Mesenchymal stem cell (in vitro differentiated cells and primary cell): ENCODE results near the gene PJA2.

Experiments
- DNase-seq: peaks from one replicate; pipeline ENCODE4 v3.0.0-alpha.2; 2013
- H2AFZ ChIP-seq: one replicate; pipeline ENCODE4 v1.6.1; 2013; ENCODE audit warnings: low read depth, mild to moderate bottlenecking, control low read depth, inconsistent platforms, low read length, moderate library complexity
- H2AK5ac ChIP-seq: 2 replicates; pipeline ENCODE4 v1.6.1; 2013; ENCODE audit warnings: low read length, moderate library complexity, mild to moderate bottlenecking, inconsistent platforms; ENCODE audit not compliant: severe bottlenecking
- H2BK120ac ChIP-seq: one replicate; pipeline ENCODE4 v1.6.1; 2013; ENCODE audit warnings: low read depth, mild to moderate bottlenecking, inconsistent platforms, low read length, moderate library complexity
- H2BK12ac ChIP-seq, 2 experiments: one replicate each; pipeline ENCODE4 v1.6.1; 2013; ENCODE audit warnings: inconsistent platforms in 2 of 2, low read length in 2 of 2, mild to moderate bottlenecking in 2 of 2, moderate library complexity in 2 of 2, control low read depth in 1 of 2
- H2BK15ac ChIP-seq: one replicate; pipeline ENCODE4 v1.6.1; 2013; ENCODE audit warnings: mild to moderate bottlenecking, low read depth, inconsistent platforms; ENCODE audit not compliant: poor library complexity, severe bottlenecking
- H2BK5ac ChIP-seq: 2 replicates; pipeline ENCODE4 v1.6.1; 2013; ENCODE audit warnings: low read depth, mild to moderate bottlenecking, low read length, control low read depth, inconsistent platforms; ENCODE audit not compliant: poor library complexity, severe bottlenecking
- H3K14ac ChIP-seq, 2 experiments: one replicate each; pipeline ENCODE4 v1.6.1; 2013; ENCODE audit warnings: inconsistent platforms in 2 of 2, low read length in 2 of 2, control low read depth in 1 of 2, mild to moderate bottlenecking in 1 of 2, moderate library complexity in 1 of 2
- H3K18ac ChIP-seq, 2 experiments: one replicate each; pipeline ENCODE4 v1.6.1; 2013; ENCODE audit warnings: inconsistent platforms in 2 of 2, low read length in 2 of 2, control low read depth in 1 of 2, low read depth in 1 of 2, mild to moderate bottlenecking in 1 of 2
- H3K23ac ChIP-seq, 2 experiments: one replicate each; pipeline ENCODE4 v1.6.1; 2013; ENCODE audit warnings: inconsistent platforms in 2 of 2, low read length in 2 of 2, mild to moderate bottlenecking in 2 of 2, moderate library complexity in 2 of 2, control low read depth in 1 of 2
- H3K27ac ChIP-seq: 2 replicates; pipeline ENCODE4 v1.5.1; 2013; ENCODE audit warnings: mild to moderate bottlenecking, moderate library complexity, low read length, control low read depth, inconsistent platforms; ENCODE audit not compliant: poor library complexity, severe bottlenecking
- H3K27me3 ChIP-seq, 2 experiments: 2 replicates each; pipeline versions ENCODE4 v1.6.1 to v1.7.0; 2013; ENCODE audit warnings: low read length in 2 of 2, mild to moderate bottlenecking in 2 of 2, moderate library complexity in 2 of 2, control low read depth in 1 of 2, inconsistent platforms in 1 of 2; ENCODE audit not compliant: control insufficient read depth in 1 of 2, insufficient read depth in 1 of 2
- H3K36me3 ChIP-seq, 2 experiments: 2 replicates each; pipeline versions ENCODE4 v1.6.1 to v1.7.0; 2013; ENCODE audit warnings: low read length in 2 of 2, control low read depth in 1 of 2, inconsistent platforms in 1 of 2, low read depth in 1 of 2, mild to moderate bottlenecking in 1 of 2; ENCODE audit not compliant: insufficient read depth in 2 of 2, control insufficient read depth in 1 of 2
- H3K4ac ChIP-seq, 2 experiments: one replicate each; pipeline ENCODE4 v1.6.1; 2013; ENCODE audit warnings: inconsistent platforms in 2 of 2, low read length in 2 of 2, mild to moderate bottlenecking in 2 of 2, moderate library complexity in 2 of 2, control low read depth in 1 of 2, low read depth in 1 of 2
- H3K4me1 ChIP-seq: 2 replicates; pipeline ENCODE4 v1.6.1; 2013; ENCODE audit warnings: low read depth, low read length, control low read depth; ENCODE audit not compliant: control insufficient read depth, insufficient read depth
- H3K4me2 ChIP-seq: 2 replicates; pipeline ENCODE4 v1.6.1; 2013; ENCODE audit warnings: low read length, mild to moderate bottlenecking, inconsistent platforms; ENCODE audit not compliant: poor library complexity, severe bottlenecking
- H3K4me3 ChIP-seq, 2 experiments: 2 replicates each; pipeline versions ENCODE4 v1.5.1 to v1.7.0; 2013; ENCODE audit warnings: low read length in 2 of 2, mild to moderate bottlenecking in 2 of 2, control low read depth in 1 of 2, low read depth in 1 of 2; ENCODE audit not compliant: insufficient read depth in 1 of 2
- H3K79me1 ChIP-seq: replicated peaks from 2 replicates; pipeline ENCODE4 v1.6.1; 2013; ENCODE audit warnings: mild to moderate bottlenecking, control low read depth, low read length, inconsistent platforms; ENCODE audit not compliant: poor library complexity, severe bottlenecking
- H3K9ac ChIP-seq: 2 replicates; pipeline ENCODE4 v1.7.0; 2013; ENCODE audit warnings: mild to moderate bottlenecking, low read length, moderate library complexity
- H3K9me3 ChIP-seq: 2 replicates; pipeline ENCODE4 v1.7.0; 2013; ENCODE audit warnings: mild to moderate bottlenecking, low read length; ENCODE audit not compliant: control insufficient read depth
- H4K8ac ChIP-seq: one replicate; pipeline ENCODE4 v1.6.1; 2013; ENCODE audit warnings: inconsistent platforms, mild to moderate bottlenecking, low read length, moderate library complexity
- H4K91ac ChIP-seq: one replicate; pipeline ENCODE4 v1.6.1; 2013; ENCODE audit warnings: mild to moderate bottlenecking, low read length, inconsistent platforms
- whole genome bisulfite sequencing: methylation state at CpG from one replicate; pipeline ENCODE4 v1.1.7; 2013; ENCODE audit warnings: mixed read lengths; 5-methylcytosine and 5-hydroxymethylcytosine counted together

PJA2 gene

DNA sequence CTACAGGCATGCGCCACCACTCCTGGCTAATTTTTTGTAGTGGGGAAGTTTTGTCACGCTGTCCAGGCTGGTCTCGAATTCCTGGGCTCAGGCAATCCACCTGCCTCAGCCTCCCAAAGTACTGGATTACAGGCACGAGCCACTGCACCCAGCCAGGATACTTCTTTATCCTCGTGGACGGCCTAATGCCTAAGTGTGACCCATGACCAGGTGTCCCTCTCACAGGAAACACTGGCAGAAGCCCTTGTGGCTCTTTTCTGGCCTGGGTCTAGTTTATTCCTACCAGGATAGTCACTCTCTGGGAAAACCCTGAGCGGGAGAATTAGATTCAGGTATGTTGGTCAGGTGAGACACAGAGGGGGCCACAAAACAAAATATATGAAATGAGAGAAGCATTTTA, 90.4 kb downstream of the PJA2 start:
- Histone ChIP-seq H3K4me1 (no peaks in the 10 kb centered on the region), H3K9me3 (no peaks in the 10 kb centered on the region), H4K8ac (no peak overlapping the region), H3K9ac (no peak overlapping the region), H3K23ac (no peak overlapping the region), H3K14ac (no peak overlapping the region), H2AFZ (no peak overlapping the region), H2AK5ac (no peak overlapping the region), H2BK5ac (no peak overlapping the region), H3K36me3 (no peaks in the 10 kb centered on the region), H3K4me3 (no peak overlapping the region), H3K4ac (no peak overlapping the region), H2BK12ac (no peak overlapping the region), H2BK120ac (no peak overlapping the region), H3K4me2 (no peak overlapping the region), H2BK15ac (no peak overlapping the region), H3K27ac (no peak overlapping the region), H3K27me3 (no peaks in the 10 kb centered on the region), H3K18ac (no peak overlapping the region), H4K91ac (no peak overlapping the region), H3K79me1 (no peaks in the 10 kb centered on the region)
- WGBS = 96% methylated on average over 7 of the region's 7 CpGs
- DNase-seq = no peak

DNA sequence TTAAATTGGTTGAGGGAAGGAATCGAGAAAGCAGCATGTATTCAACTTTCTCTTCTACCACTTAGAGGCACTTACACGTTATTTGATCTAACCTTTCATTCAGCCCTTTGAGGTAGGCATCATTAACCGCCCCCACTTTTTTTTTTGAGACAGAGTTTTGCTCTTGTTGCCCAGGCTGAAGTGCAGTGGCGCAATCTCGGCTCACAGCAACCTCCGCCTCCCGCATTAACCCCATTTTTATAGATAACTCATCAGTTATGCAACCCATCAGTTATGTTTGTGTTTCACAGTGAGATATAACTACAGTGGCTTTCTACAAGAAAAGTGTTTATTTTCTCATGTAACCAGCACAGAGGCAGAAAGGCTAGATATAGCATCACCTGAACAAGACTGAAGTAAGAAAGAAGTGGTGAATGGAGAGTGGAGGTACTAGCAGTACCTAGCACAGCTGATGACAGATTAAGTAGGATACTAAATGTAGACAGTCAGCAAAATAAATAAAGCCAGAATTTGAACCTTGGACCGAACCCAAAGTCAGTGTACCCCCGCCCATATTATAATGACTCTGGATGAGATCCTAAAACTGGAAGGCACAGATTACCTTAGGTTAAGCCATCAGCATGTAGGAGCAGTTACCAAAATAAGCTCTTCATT, 91.2 kb downstream of the PJA2 start:
- WGBS = 91% methylated on average over 7 of the region's 9 CpGs
- no peak overlapping the region for H3K4me3 ChIP-seq
- no peak overlapping the region for H3K18ac ChIP-seq
- H3K79me1 ChIP-seq = no peaks in the 10 kb centered on the region
- H2BK15ac ChIP-seq = no peak overlapping the region
- no peak overlapping the region for H3K27ac ChIP-seq
- H2BK12ac ChIP-seq = no peak overlapping the region
- no peak overlapping the region for H2AFZ ChIP-seq
- no peak overlapping the region for H4K8ac ChIP-seq
- no peak overlapping the region for H3K9ac ChIP-seq
- H3K14ac ChIP-seq = no peak overlapping the region
- no peak overlapping the region for H2BK5ac ChIP-seq
- H3K4me2 ChIP-seq = no peak overlapping the region
- H2AK5ac ChIP-seq = no peak overlapping the region
- DNase-seq = no peak
- H3K23ac ChIP-seq = no peak overlapping the region
- no peak overlapping the region for H3K4ac ChIP-seq
- no peaks in the 10 kb centered on the region for H3K4me1 ChIP-seq
- no peaks in the 10 kb centered on the region for H3K27me3 ChIP-seq
- H2BK120ac ChIP-seq = no peak overlapping the region
- no peaks in the 10 kb centered on the region for H3K36me3 ChIP-seq
- H4K91ac ChIP-seq = no peak overlapping the region
- H3K9me3 ChIP-seq = no peaks in the 10 kb centered on the region

DNA sequence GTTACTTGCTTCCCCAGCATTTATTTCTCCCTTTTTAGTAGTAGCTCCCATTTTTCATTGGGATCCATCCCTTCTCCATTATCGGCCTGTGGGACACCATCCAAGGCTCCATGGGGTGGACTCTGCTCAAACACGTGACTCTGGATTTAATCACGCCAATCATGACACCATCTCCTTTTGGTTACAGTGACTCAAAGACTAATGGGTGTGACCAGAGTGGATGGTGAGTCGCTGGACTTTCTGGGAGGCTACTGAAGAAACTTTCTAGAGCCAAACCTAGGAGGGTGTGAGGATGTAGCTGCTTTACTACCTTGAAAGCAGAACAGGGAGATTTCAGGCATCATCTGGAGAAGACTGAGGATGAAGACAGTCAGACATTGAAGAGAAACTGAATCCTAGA, 93.1 kb downstream of the PJA2 start:
- Histone ChIP-seq H3K14ac (no peak overlapping the region), H2BK5ac (no peak overlapping the region), H2BK12ac (no peak overlapping the region), H3K23ac (no peak overlapping the region), H4K8ac (no peak overlapping the region), H2AFZ (no peak overlapping the region), H3K9me3 (no peaks in the 10 kb centered on the region), H2BK15ac (peak overlapping the region; percentile 38), H3K27ac (no peak overlapping the region), H3K4me3 (no peak overlapping the region), H2BK120ac (no peak overlapping the region), H3K9ac (no peak overlapping the region), H2AK5ac (no peak overlapping the region), H3K4me1 (no peaks in the 10 kb centered on the region), H3K18ac (no peak overlapping the region), H3K27me3 (no peaks in the 10 kb centered on the region), H3K79me1 (no peaks in the 10 kb centered on the region), H4K91ac (no peak overlapping the region), H3K4ac (no peak overlapping the region), H3K4me2 (no peak overlapping the region), H3K36me3 (no peaks in the 10 kb centered on the region)
- no peak for DNase-seq
- 98% methylated on average over 4 of the region's 4 CpGs for WGBS

- no peak overlapping the region for H3K14ac ChIP-seq
- no peak overlapping the region for H4K91ac ChIP-seq
- H3K36me3 ChIP-seq = no peaks in the 10 kb centered on the region
- H3K23ac ChIP-seq = no peak overlapping the region
- H3K4ac ChIP-seq = no peak overlapping the region
- no peak for DNase-seq
- no peaks in the 10 kb centered on the region for H3K4me1 ChIP-seq
- no peak overlapping the region for H3K27ac ChIP-seq
- H2BK5ac ChIP-seq = no peak overlapping the region
- H3K27me3 ChIP-seq = no peaks in the 10 kb centered on the region
- no peak overlapping the region for H3K4me2 ChIP-seq
- no peaks in the 10 kb centered on the region for H3K79me1 ChIP-seq
- no peaks in the 10 kb centered on the region for H3K9me3 ChIP-seq
- no peak overlapping the region for H3K4me3 ChIP-seq
- H2AK5ac ChIP-seq = no peak overlapping the region
- no peak overlapping the region for H4K8ac ChIP-seq
- no peak overlapping the region for H2BK15ac ChIP-seq
- no peak overlapping the region for H2AFZ ChIP-seq
- no peak overlapping the region for H3K9ac ChIP-seq
- no peak overlapping the region for H2BK120ac ChIP-seq
- WGBS = no CpG with 5 or more reads among the region's 1 CpG
- H3K18ac ChIP-seq = no peak overlapping the region
- H2BK12ac ChIP-seq = no peak overlapping the region
Measured at GRCh38 chr5:109315245-109315644, 94.5 kb downstream of the PJA2 start.
